Endothelial cell of umbilical vein (primary cell): ENCODE data around the gene CELF1. TPM values are rescaled to one million over a fixed set of nuclear protein-coding genes. Genes with fewer than 3 reads are reported as not detected.

ENCODE experiments used
- BruUV-seq: library from RNA; stranded (reverse); fragments of 400-500 nt; replicated peaks from 2 replicates; lab custom pipeline; 2021; lab: Mats Ljungman, UMichigan
- CTCF ChIA-PET: fragments of 300-600, 350-600 bp; sonication (Branson Sonifier 250); formaldehyde crosslinking; loops from one replicate; lab custom pipeline; 2021; ENCODE audit warnings: antibody characterized with exemption, inconsistent platforms; lab: Charles Lee
- POLR2A ChIA-PET: fragments of 300-600, 350-600 bp; sonication (Branson Sonifier 250); formaldehyde crosslinking; loops from one replicate; lab custom pipeline; 2021; ENCODE audit warnings: antibody characterized with exemption, inconsistent platforms; lab: Charles Lee
- DNase-seq: peaks from one replicate; pipeline ENCODE4 v3.0.0-alpha.2; 2011; ENCODE audit warnings: low read depth, low spot score
- FAIRE-seq: peaks from 2 replicates; lab custom pipeline; 2011; peaks lifted over from hg19 to GRCh38; lab: Jason Lieb, UNC
- H2AFZ ChIP-seq: 2 replicates; pipeline ENCODE4 v1.6.0; 2012; ENCODE audit warnings: low read depth, low read length, control low read depth, inconsistent platforms
- H3K27ac ChIP-seq: 2 replicates; pipeline ENCODE4 v1.5.1; 2011; ENCODE audit warnings: low read depth, mild to moderate bottlenecking, control low read depth, low read length, moderate library complexity; ENCODE audit not compliant: insufficient read depth
- H3K27me3 ChIP-seq, 2 experiments: 2 replicates each; pipeline versions ENCODE4 v1.6.0 to v1.6.1; 2011; ENCODE audit warnings: low read length in 2 of 2, mixed read lengths in 1 of 2; ENCODE audit not compliant: control insufficient read depth in 2 of 2, insufficient read depth in 2 of 2
- H3K36me3 ChIP-seq, 2 experiments: 2 replicates in 1 of 2; 3 replicates in 1 of 2; pipeline ENCODE4 v1.5.1; 2011; ENCODE audit warnings: low read length in 2 of 2, mild to moderate bottlenecking in 1 of 2, moderate library complexity in 1 of 2; ENCODE audit not compliant: control insufficient read depth in 2 of 2, insufficient read depth in 2 of 2; ENCODE audit errors: extremely low read depth in 1 of 2
- H3K4me1 ChIP-seq: 3 replicates; pipeline ENCODE4 v1.5.1; 2011; ENCODE audit warnings: mild to moderate bottlenecking, low read length; ENCODE audit not compliant: control insufficient read depth, insufficient read depth; ENCODE audit errors: extremely low read depth
- H3K4me2 ChIP-seq: 2 replicates; pipeline ENCODE4 v1.6.1; 2011; ENCODE audit warnings: low read length, control low read depth, mixed read lengths; ENCODE audit not compliant: insufficient read depth
- H3K4me3 ChIP-seq, 3 experiments: fragments of 200-600 bp in 1 of 3; sonication (generic), shearing (Covaris generic) in 1 of 3; replicated peaks in 1 of 3; 2 replicates each; pipeline ENCODE4 v1.5.1; 2011 to 2016; ENCODE audit warnings: control low read depth in 3 of 3, low read length in 3 of 3, mild to moderate bottlenecking in 2 of 3, inconsistent platforms in 1 of 3, low read depth in 1 of 3, moderate library complexity in 1 of 3; ENCODE audit not compliant: insufficient read depth in 1 of 3
- H3K79me2 ChIP-seq: 2 replicates; pipeline ENCODE4 v1.6.0; 2012; ENCODE audit warnings: low read length, inconsistent platforms; ENCODE audit not compliant: control insufficient read depth, insufficient read depth
- H3K9ac ChIP-seq: replicated peaks from 2 replicates; pipeline ENCODE3; 2011; ENCODE audit warnings: low read length, control low read depth; ENCODE audit not compliant: insufficient read depth; ENCODE audit errors: extremely low read depth
- H3K9me1 ChIP-seq: replicated peaks from 3 replicates; pipeline ENCODE4 v1.6.0; 2011; ENCODE audit warnings: mild to moderate bottlenecking, low read length; ENCODE audit not compliant: control insufficient read depth, insufficient read depth; ENCODE audit errors: extremely low read depth
- H3K9me3 ChIP-seq: replicated peaks from 2 replicates; pipeline ENCODE4 v1.5.1; 2012; ENCODE audit warnings: low read length, inconsistent platforms; ENCODE audit not compliant: control insufficient read depth, insufficient read depth
- H4K20me1 ChIP-seq: replicated peaks from 2 replicates; pipeline ENCODE3; 2011; ENCODE audit warnings: mild to moderate bottlenecking, low read length; ENCODE audit not compliant: control insufficient read depth, insufficient read depth; ENCODE audit errors: extremely low read depth
- CTCF ChIP-seq, 2 donors: IDR thresholded peaks; 1 replicate in 1 of 2; 2 replicates in 1 of 2; pipeline ENCODE4 v1.5.1; 2011; ENCODE audit warnings: low read length in 2 of 2, mild to moderate bottlenecking in 2 of 2, moderate library complexity in 2 of 2, control low read depth in 1 of 2, inconsistent platforms in 1 of 2, low read depth in 1 of 2; ENCODE audit not compliant: insufficient read depth in 1 of 2; ENCODE audit errors: extremely low read depth in 1 of 2
- GATA2 ChIP-seq: IDR thresholded peaks from 2 replicates; pipeline ENCODE4 v1.7.0; 2011; ENCODE audit warnings: low read depth, mild to moderate bottlenecking, moderate library complexity, mixed read lengths, low read length; ENCODE audit not compliant: insufficient read length, insufficient read depth
- JUN ChIP-seq: IDR thresholded peaks from 2 replicates; pipeline ENCODE4 v1.6.1; 2011; ENCODE audit warnings: borderline replicate concordance, low read depth; ENCODE audit not compliant: insufficient read length, insufficient read depth
- MYC ChIP-seq: IDR thresholded peaks from one replicate; pipeline ENCODE4 v1.6.1; 2011; ENCODE audit warnings: mild to moderate bottlenecking, low read depth, low read length
- POLR2A ChIP-seq: IDR thresholded peaks from 2 replicates; pipeline ENCODE4 v1.6.1; 2012; ENCODE audit warnings: low read depth, mild to moderate bottlenecking, control low read depth, low read length
- dilution Hi-C: fragments of 300-500 bp; cut with MboI; formaldehyde crosslinking; loops from one replicate; pipeline ENCODE4 v1.15.0; 2019; ENCODE audit warnings: low sequenced_read_pairs; ENCODE audit not compliant: extremely low pct_ligation_motif_present
- intact Hi-C: fragments of 100-400 bp; cut with micrococcal nuclease; formaldehyde crosslinking; loops from one replicate; pipeline ENCODE4 v1.10.0; 2022
- polyA plus RNA-seq, 4 experiments: library from polyadenylated mRNA; depleted of rRNA in 3 of 4; stranded (reverse) in 3 of 4; unstranded in 1 of 4; fragments of >200 nt; gene quantifications; 2 replicates each; pipeline versions ENCODE4 v1.2.1 to v1.2.3, GENCODE V29; 2011 to 2012; ENCODE audit warnings: missing spikeins in 1 of 4
- total RNA-seq: library from RNA; stranded (reverse); gene quantifications from 2 replicates; pipeline ENCODE4 v1.2.3, GENCODE V29; 2021

CELF1 gene
- total and polyA plus RNA-seq, 2 donors (not counting 3 experiments of a cell fraction or from before 2014, with no cell fraction given) = 66.3 to 120 TPM

GRCh38 chr11:47551086-47551485 is 1.8 kb downstream of the CELF1 start:
- dilution Hi-C loops = no loop called here
- Histone ChIP-seq H3K36me3 (no peaks in the 10 kb centered on the region), H3K4me2 (peak overlapping the region; percentile 59), H4K20me1 (peaks cover 8% of the 10 kb centered on the region), H3K27me3 (no peaks in the 10 kb centered on the region), H3K9ac (no peak overlapping the region), H3K4me3 (peak overlapping the region in 1 of 3 experiments; percentile 74), H3K9me1 (no peaks in the 10 kb centered on the region), H3K79me2 (peaks cover 66% of the 10 kb centered on the region), H3K9me3 (no peaks in the 10 kb centered on the region), H3K27ac (no peak overlapping the region), H2AFZ (no peak overlapping the region), H3K4me1 (peaks cover 9% of the 10 kb centered on the region)
- peak; percentile 21 for DNase-seq
- peak; percentile 66 for FAIRE-seq
- intact Hi-C loops = loop anchor here (5.0 kb wide), 1 partner anchor 144 kb away; the partner anchor contains the start of gene SLC39A13
- ChIA-PET POLR2A (interaction anchor here (0.7 kb wide), 1 partner anchor 1010 kb away, joined by 5 read pairs; no protein-coding TSS in a partner anchor), CTCF (interaction anchor here (0.6 to 4.2 kb wide), 10 partner anchors 12 to 85 kb away, joined by 3 to 41 read pairs (median 4); partner anchors contain the start of gene PTPMT1)
- peak in 1 of 2 donors; percentile 37 for TF ChIP-seq CTCF (IDR thresholded peaks at IDR 0.05; ENCODE audit: extremely low read depth in 1 of 2, insufficient read depth in 1 of 2, low read depth in 1 of 2, low read length in 2 of 2)
- no peak for TF ChIP-seq POLR2A
- BruUV-seq = TSS peak; percentile 17

DNA sequence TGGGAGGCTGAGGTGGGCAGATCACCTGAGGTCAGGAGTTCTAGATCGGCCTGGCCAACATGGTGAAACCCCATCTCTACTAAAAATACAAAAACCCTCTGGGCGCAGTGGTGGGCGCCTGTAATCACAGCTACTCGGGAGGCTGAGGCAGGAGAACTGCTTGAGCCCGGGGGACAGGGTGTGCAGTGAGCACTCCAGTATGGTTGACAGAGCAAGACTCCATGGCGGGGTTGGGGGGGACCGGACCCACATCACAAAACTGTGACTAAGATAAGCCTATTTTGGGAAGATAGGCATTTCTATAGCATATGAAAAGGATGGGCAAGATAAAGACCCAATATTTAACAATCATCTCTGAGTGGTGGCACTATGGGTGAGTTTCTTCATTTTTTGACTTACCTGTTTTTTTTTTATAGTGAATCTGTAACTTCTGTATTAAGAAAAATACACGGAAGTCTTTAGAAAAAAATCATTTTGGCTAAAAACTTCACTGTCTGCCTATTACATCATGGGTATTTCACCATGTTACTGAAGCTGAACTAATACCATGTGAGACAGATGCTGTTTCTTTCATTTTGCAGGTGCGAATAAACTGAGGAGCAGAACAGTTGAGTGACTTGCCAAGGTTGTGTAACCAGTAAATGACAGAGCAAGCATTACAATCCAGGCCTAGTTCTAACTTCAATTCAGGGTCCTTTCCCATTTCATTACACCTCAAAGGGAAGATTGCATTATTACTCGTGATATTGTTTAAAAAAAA is 2.5 kb downstream of the CELF1 start:
- CTCF ChIA-PET = interaction anchor here (0.6 to 4.2 kb wide), 8 partner anchors 12 to 84 kb away, joined by 3 to 41 read pairs (median 4); partner anchors contain the start of gene PTPMT1
- no peak overlapping the region for H3K4me3 ChIP-seq
- intact Hi-C loops (loop anchor here (5.0 kb wide), 1 partner anchor 143 kb away; the partner anchor contains the start of gene SLC39A13), dilution Hi-C loops (no loop called here)
- TF ChIP-seq CTCF (IDR thresholded peaks at IDR 0.05; ENCODE audit: extremely low read depth in 1 of 2, insufficient read depth in 1 of 2, low read depth in 1 of 2, low read length in 2 of 2) (no peak), JUN (no peak), MYC (no peak), GATA2 (no peak), POLR2A (no peak)
- H3K9me1 ChIP-seq = no peaks in the 10 kb centered on the region
- H3K27ac ChIP-seq = no peak overlapping the region
- H3K79me2 ChIP-seq = peaks cover 71% of the 10 kb centered on the region
- DNase-seq (no peak), FAIRE-seq (peak; percentile 42)
- H2AFZ ChIP-seq = no peak overlapping the region
- peaks cover 9% of the 10 kb centered on the region for H3K4me1 ChIP-seq
- no peaks in the 10 kb centered on the region for H3K36me3 ChIP-seq
- H3K4me2 ChIP-seq = peak overlapping the region; percentile 59
- H3K27me3 ChIP-seq = no peaks in the 10 kb centered on the region
- POLR2A ChIA-PET = no interaction called here
- BruUV-seq = no TSS peak
- H4K20me1 ChIP-seq = peaks cover 8% of the 10 kb centered on the region
- H3K9me3 ChIP-seq = no peaks in the 10 kb centered on the region
- H3K9ac ChIP-seq = no peak overlapping the region
